DOHH2 (cell line): ENCODE data around the gene REC8.

Experiments
- CTCF ChIP-seq: fragments of 200-600 bp; sonication (generic); IDR thresholded peaks from one replicate; pipeline ENCODE4 v1.5.1; 2014; ENCODE audit warnings: antibody characterized with exemption, mild to moderate bottlenecking, low read depth, low read length; ENCODE audit not compliant: poor library complexity, severe bottlenecking
- EZH2phosphoT487 ChIP-seq: fragments of 200-600 bp; sonication (generic); IDR thresholded peaks from 2 replicates; pipeline ENCODE4 v1.6.1; 2017; ENCODE audit warnings: borderline replicate concordance, mild to moderate bottlenecking, antibody characterized with exemption, low read length, moderate library complexity, mixed read lengths

GRCh38 chr14:24147761-24148428 lies 24.0 kb upstream of the REC8 start:
- TF ChIP-seq CTCF (no peak), EZH2phosphoT487 (no peak)
